HCT116 (cell line): Measurements from ENCODE around the gene TMEM52.

Source experiments
- CTCF ChIP-seq, 3 experiments: fragments of 200-600 bp in 1 of 3; sonication (generic) in 1 of 3; IDR thresholded peaks in 2 of 3; conservative IDR thresholded peaks in 1 of 3; 2 replicates each; pipeline ENCODE4 v1.5.1; 2012 to 2017; ENCODE audit warnings: low read depth in 2 of 3, low read length in 2 of 3, antibody characterized with exemption in 1 of 3, borderline replicate concordance in 1 of 3, control low read depth in 1 of 3, mild to moderate bottlenecking in 1 of 3, mixed read lengths in 1 of 3, mixed run types in 1 of 3, moderate library complexity in 1 of 3; ENCODE audit not compliant: insufficient read depth in 1 of 3
- EZH2 ChIP-seq: fragments of 200-600 bp; sonication (generic); IDR thresholded peaks from 2 replicates; pipeline ENCODE4 v1.6.1; 2017; ENCODE audit warnings: antibody characterized with exemption, mixed run types
- MAX ChIP-seq: IDR thresholded peaks from 2 replicates; pipeline ENCODE4 v1.6.1; 2012
- POLR2A ChIP-seq: IDR thresholded peaks from 2 replicates; pipeline ENCODE4 v1.7.0; 2011; ENCODE audit warnings: borderline replicate concordance; ENCODE audit not compliant: insufficient read depth, insufficient read length; ENCODE audit errors: extremely low read depth
- RAD21 ChIP-seq: IDR thresholded peaks from 2 replicates; pipeline ENCODE4 v1.6.1; 2012; ENCODE audit warnings: low read depth, mild to moderate bottlenecking
- YY1 ChIP-seq: IDR thresholded peaks from 2 replicates; pipeline ENCODE4 v1.6.1; 2011; ENCODE audit warnings: low read length, low read depth, moderate library complexity, mild to moderate bottlenecking; ENCODE audit not compliant: insufficient replicate concordance; ENCODE audit errors: extremely low read depth

DNA sequence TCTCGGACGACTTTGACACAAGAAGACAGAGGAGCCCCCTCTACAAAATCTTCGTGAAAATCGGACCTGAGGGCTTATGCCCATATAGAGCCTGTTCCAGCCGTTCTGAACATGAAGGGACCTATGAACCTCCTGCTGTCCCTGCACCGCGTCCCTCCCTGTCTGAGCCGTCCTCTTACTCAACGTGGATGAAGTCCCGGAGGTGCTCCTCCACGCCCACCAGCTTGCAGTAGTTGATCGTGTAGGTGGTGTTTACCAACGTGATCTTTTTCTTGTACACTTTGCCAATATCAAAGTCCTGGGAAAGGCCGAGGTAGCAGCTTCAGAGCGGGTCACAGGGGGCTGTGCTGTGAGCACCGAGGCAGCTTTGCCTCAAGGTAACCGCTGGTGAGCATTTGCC, 44.5 kb upstream of the TMEM52 start:
- TF ChIP-seq CTCF (IDR thresholded peaks at IDR 0.05 in 2 of 3, conservative IDR thresholded peaks at IDR 0.05 in 1 of 3; ENCODE audit: borderline replicate concordance in 1 of 3, insufficient read depth in 1 of 3, low read depth in 2 of 3, low read length in 2 of 3), result no peak
- TF ChIP-seq MAX, result no peak
- no peak for TF ChIP-seq POLR2A
- TF ChIP-seq EZH2, result no peak
- TF ChIP-seq YY1, result no peak
- no peak for TF ChIP-seq RAD21
